ENCODE data around the gene ATP9A. TPM values are rescaled to one million over a fixed set of nuclear protein-coding genes. Genes with fewer than 3 reads are reported as not detected.

ATP9A gene
- total RNA-seq, 1 donor from 2014 or later, result 18.2 TPM

DNA sequence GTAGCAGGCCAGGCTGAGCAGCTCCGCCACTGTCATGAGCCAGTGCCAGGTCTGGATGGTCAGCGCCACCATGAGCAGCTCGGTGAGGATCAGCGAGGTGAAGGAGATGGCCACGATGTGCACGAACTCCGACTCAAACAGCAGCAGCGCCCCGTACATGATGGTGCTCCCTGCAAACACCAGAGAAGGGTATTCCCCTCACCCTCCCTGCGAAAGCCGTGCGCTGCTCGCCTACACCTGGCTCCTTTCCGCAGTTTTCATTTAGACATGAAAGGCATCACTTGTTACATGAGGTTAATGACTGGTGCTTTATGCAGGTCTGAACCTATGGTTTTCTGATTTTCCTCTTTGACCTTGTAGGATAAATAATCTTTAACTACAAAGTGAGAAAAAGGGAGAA, 163.3 kb downstream of the ATP9A start:
- Histone ChIP-seq H3K9me3 (ENCODE audit: low read depth) (no peaks in the 10 kb centered on the region), H3K4me1 (peaks cover 4% of the 10 kb centered on the region), H3K4me3 (no peak overlapping the region), H3K4me2 (no peak overlapping the region), H3K9ac (no peak overlapping the region), H3K79me2 (ENCODE audit: low read depth) (no peaks in the 10 kb centered on the region), H3K36me3 (no peaks in the 10 kb centered on the region), H3F3A (ENCODE audit: low read depth) (no peaks in the 10 kb centered on the region), H4K20me1 (ENCODE audit: low read depth) (no peaks in the 10 kb centered on the region), H3K27ac (no peak overlapping the region), H2AFZ (replicated peaks) (no peak overlapping the region), H3K27me3 (no peaks in the 10 kb centered on the region)
- H3K27me3 Mint-ChIP-seq (ENCODE audit: insufficient read depth, low read depth), result no peaks in the 10 kb centered on the region
- DNase-seq (ENCODE audit: low spot score), result no peak
- TF ChIP-seq EZH2 (IDR thresholded peaks at IDR 0.05) (no peak), EZH2phosphoT487 (IDR thresholded peaks at IDR 0.05) (no peak)
- TF ChIP-seq, protein P1, sequence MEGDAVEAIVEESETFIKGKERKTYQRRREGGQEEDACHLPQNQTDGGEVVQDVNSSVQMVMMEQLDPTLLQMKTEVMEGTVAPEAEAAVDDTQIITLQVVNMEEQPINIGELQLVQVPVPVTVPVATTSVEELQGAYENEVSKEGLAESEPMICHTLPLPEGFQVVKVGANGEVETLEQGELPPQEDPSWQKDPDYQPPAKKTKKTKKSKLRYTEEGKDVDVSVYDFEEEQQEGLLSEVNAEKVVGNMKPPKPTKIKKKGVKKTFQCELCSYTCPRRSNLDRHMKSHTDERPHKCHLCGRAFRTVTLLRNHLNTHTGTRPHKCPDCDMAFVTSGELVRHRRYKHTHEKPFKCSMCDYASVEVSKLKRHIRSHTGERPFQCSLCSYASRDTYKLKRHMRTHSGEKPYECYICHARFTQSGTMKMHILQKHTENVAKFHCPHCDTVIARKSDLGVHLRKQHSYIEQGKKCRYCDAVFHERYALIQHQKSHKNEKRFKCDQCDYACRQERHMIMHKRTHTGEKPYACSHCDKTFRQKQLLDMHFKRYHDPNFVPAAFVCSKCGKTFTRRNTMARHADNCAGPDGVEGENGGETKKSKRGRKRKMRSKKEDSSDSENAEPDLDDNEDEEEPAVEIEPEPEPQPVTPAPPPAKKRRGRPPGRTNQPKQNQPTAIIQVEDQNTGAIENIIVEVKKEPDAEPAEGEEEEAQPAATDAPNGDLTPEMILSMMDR (IDR thresholded peaks at IDR 0.05), result no peak
- H3K27ac Mint-ChIP-seq, result no peak overlapping the region
- H3K4me3 Mint-ChIP-seq, result no peak overlapping the region
- H3K36me3 Mint-ChIP-seq, result peaks cover 11% of the 10 kb centered on the region
- peaks cover 18% of the 10 kb centered on the region for H3K4me1 Mint-ChIP-seq
- no peaks in the 10 kb centered on the region for H3K9me3 Mint-ChIP-seq

DNA sequence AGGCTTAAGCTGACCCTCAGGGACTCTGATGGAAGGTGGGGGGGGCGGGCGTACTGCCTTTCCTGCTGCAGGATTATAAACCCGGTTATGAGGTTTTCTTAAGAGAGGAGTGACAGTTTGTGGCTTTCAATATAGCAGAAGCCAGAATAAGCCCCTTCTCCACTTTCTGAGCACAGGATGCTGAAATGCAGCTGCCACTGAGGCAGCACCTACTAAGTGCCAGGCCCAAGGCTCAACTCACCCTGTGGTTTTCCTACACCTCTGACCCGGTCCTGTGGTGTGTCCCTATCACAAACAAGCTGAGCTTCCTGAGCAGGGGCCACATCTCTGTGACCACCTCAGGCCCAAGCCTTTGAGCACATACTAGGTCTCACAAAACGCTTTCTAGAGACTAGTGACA, 166.1 kb downstream of the ATP9A start:
- no peaks in the 10 kb centered on the region for H4K20me1 ChIP-seq (ENCODE audit: low read depth)
- H3F3A ChIP-seq (ENCODE audit: low read depth), result no peaks in the 10 kb centered on the region
- Mint-ChIP-seq H3K4me1 (peaks cover 32% of the 10 kb centered on the region), H3K27ac (no peak overlapping the region), H3K36me3 (peaks cover 11% of the 10 kb centered on the region), H3K9me3 (no peaks in the 10 kb centered on the region), H3K4me3 (no peak overlapping the region), H3K27me3 (ENCODE audit: insufficient read depth, low read depth) (peaks cover 2% of the 10 kb centered on the region)
- H3K79me2 ChIP-seq (ENCODE audit: low read depth), result no peaks in the 10 kb centered on the region
- H2AFZ ChIP-seq (replicated peaks), result no peak overlapping the region
- H3K36me3 ChIP-seq, result no peaks in the 10 kb centered on the region
- no peak overlapping the region for H3K4me2 ChIP-seq
- H3K9me3 ChIP-seq (ENCODE audit: low read depth), result no peaks in the 10 kb centered on the region
- H3K27me3 ChIP-seq, result no peaks in the 10 kb centered on the region
- no peak overlapping the region for H3K4me3 ChIP-seq
- H3K27ac ChIP-seq, result no peak overlapping the region
- TF ChIP-seq EZH2phosphoT487 (IDR thresholded peaks at IDR 0.05) (no peak), EZH2 (IDR thresholded peaks at IDR 0.05) (no peak)
- TF ChIP-seq, protein P1 (IDR thresholded peaks at IDR 0.05), result no peak
- DNase-seq (ENCODE audit: low spot score), result no peak
- no peak overlapping the region for H3K9ac ChIP-seq
- peaks cover 4% of the 10 kb centered on the region for H3K4me1 ChIP-seq

DNA sequence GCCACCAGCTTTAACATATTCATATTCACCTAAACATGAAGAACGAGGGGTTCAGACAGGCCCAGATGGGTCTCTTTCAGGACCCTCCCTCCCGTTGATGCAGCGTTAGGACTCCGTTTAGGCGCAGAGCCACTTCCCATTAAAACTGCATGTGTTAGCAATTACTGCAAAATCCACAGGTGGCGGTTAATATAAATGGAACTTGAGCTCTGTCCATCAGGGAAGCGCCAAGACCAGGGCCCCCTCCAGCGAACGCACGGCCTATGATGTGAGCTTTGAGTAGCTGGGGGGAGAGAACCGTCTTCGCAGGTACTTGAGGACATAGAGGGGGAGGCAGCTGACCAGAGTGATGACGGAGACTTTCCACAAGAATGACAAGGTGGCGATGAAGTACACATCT, 167.2 kb downstream of the ATP9A start:
- Histone ChIP-seq H3K27ac (no peak overlapping the region), H3K4me2 (no peak overlapping the region), H4K20me1 (ENCODE audit: low read depth) (no peaks in the 10 kb centered on the region), H3K27me3 (no peaks in the 10 kb centered on the region), H3K79me2 (ENCODE audit: low read depth) (no peaks in the 10 kb centered on the region), H3K4me3 (no peak overlapping the region), H2AFZ (replicated peaks) (no peak overlapping the region), H3F3A (ENCODE audit: low read depth) (no peaks in the 10 kb centered on the region), H3K4me1 (peaks cover 4% of the 10 kb centered on the region), H3K9ac (no peak overlapping the region), H3K9me3 (ENCODE audit: low read depth) (no peaks in the 10 kb centered on the region), H3K36me3 (no peaks in the 10 kb centered on the region)
- Mint-ChIP-seq H3K36me3 (peaks cover 11% of the 10 kb centered on the region), H3K27ac (no peak overlapping the region), H3K27me3 (ENCODE audit: insufficient read depth, low read depth) (peaks cover 2% of the 10 kb centered on the region), H3K9me3 (no peaks in the 10 kb centered on the region), H3K4me3 (no peak overlapping the region), H3K4me1 (peaks cover 32% of the 10 kb centered on the region)
- TF ChIP-seq, protein P1 (IDR thresholded peaks at IDR 0.05), result no peak
- TF ChIP-seq EZH2 (IDR thresholded peaks at IDR 0.05) (no peak), EZH2phosphoT487 (IDR thresholded peaks at IDR 0.05) (no peak)
- DNase-seq (ENCODE audit: low spot score), result no peak

Data from neural progenitor cell (in vitro differentiated cells).